Neural cell (in vitro differentiated cells): ENCODE measurements around the gene NALCN. TPM values are rescaled to one million over a fixed set of nuclear protein-coding genes. Genes with fewer than 3 reads are reported as not detected.

Source experiments
- H2AFZ ChIP-seq: fragments of 200-600, 300-800 bp; sonication (generic), shearing (Covaris generic); 2 replicates; pipeline ENCODE4 v1.6.0; 2014; ENCODE audit warnings: low read depth, mild to moderate bottlenecking, antibody characterized with exemption, low read length, moderate library complexity
- H3F3A ChIP-seq: fragments of 200-600 bp; shearing (Covaris generic); 2 replicates; pipeline ENCODE4 v1.6.1; 2016; ENCODE audit warnings: mild to moderate bottlenecking, moderate library complexity, mixed read lengths, antibody characterized with exemption, low read length; ENCODE audit not compliant: insufficient read depth, poor library complexity, severe bottlenecking
- H3K27ac ChIP-seq: fragments of 200-600, 300-800 bp; sonication (generic), shearing (Covaris generic); 2 replicates; pipeline ENCODE4 v1.5.1; 2014; ENCODE audit warnings: mild to moderate bottlenecking, low read length, moderate library complexity
- H3K27me3 ChIP-seq: fragments of 300-800, 200-600 bp; sonication (generic), shearing (Covaris generic); 2 replicates; pipeline ENCODE4 v1.6.0; 2014; ENCODE audit warnings: mild to moderate bottlenecking, low read depth, low read length, moderate library complexity; ENCODE audit not compliant: insufficient read depth
- H3K36me3 ChIP-seq: fragments of 300-800, 200-600 bp; sonication (generic), shearing (Covaris generic); 2 replicates; pipeline ENCODE4 v1.5.1; 2014; ENCODE audit warnings: mild to moderate bottlenecking, antibody characterized with exemption, low read length, moderate library complexity; ENCODE audit not compliant: insufficient read depth
- H3K4me2 ChIP-seq: fragments of 300-800, 200-600 bp; sonication (generic), shearing (Covaris generic); 2 replicates; pipeline ENCODE4 v1.6.0; 2014; ENCODE audit warnings: mild to moderate bottlenecking, low read length
- H3K4me3 ChIP-seq: fragments of 300-800, 200-600 bp; sonication (generic), shearing (Covaris generic); 2 replicates; pipeline ENCODE4 v1.5.1; 2014; ENCODE audit warnings: mild to moderate bottlenecking, low read length, moderate library complexity
- H3K79me2 ChIP-seq: fragments of 200-600 bp; shearing (Covaris generic); replicated peaks from 2 replicates; pipeline ENCODE4 v1.6.0; 2014; ENCODE audit warnings: mild to moderate bottlenecking, low read length, moderate library complexity; ENCODE audit not compliant: insufficient read depth
- H3K9ac ChIP-seq: fragments of 300-800, 200-600 bp; sonication (generic), shearing (Covaris generic); 2 replicates; pipeline ENCODE4 v1.6.1; 2016; ENCODE audit warnings: mild to moderate bottlenecking, low read length, mixed read lengths
- H3K9me2 ChIP-seq: fragments of 200-600 bp; shearing (Covaris generic); 2 replicates; pipeline ENCODE4 v1.6.1; 2016; ENCODE audit warnings: mild to moderate bottlenecking, low read length, mixed read lengths; ENCODE audit not compliant: insufficient read depth
- H3K9me3 ChIP-seq: fragments of 200-600, 300-800 bp; sonication (generic), shearing (Covaris generic); 2 replicates; pipeline ENCODE4 v1.6.1; 2016; ENCODE audit warnings: mild to moderate bottlenecking, mixed run types, low read length, moderate library complexity, mixed read lengths
- H4K20me1 ChIP-seq: fragments of 200-600 bp; shearing (Covaris generic); 2 replicates; pipeline ENCODE4 v1.6.1; 2016; ENCODE audit warnings: mild to moderate bottlenecking, mixed run types; ENCODE audit not compliant: insufficient read depth
- CTCF ChIP-seq: fragments of 450-650 bp; IDR thresholded peaks from 2 replicates; pipeline ENCODE4 v1.5.1; 2014; ENCODE audit warnings: antibody characterized with exemption, mild to moderate bottlenecking, moderate library complexity; ENCODE audit not compliant: poor library complexity, severe bottlenecking
- EP300 ChIP-seq: fragments of 450-650 bp; conservative IDR thresholded peaks from 2 replicates; pipeline ENCODE4 v1.6.1; 2014; ENCODE audit warnings: antibody characterized with exemption, mild to moderate bottlenecking, moderate library complexity; ENCODE audit not compliant: poor library complexity, severe bottlenecking
- EZH2 ChIP-seq: fragments of 200-600, 300-800 bp; shearing (Covaris generic), sonication (generic); IDR thresholded peaks from 2 replicates; pipeline ENCODE4 v1.6.1; 2014; ENCODE audit warnings: antibody characterized with exemption, low read length, borderline replicate concordance, mild to moderate bottlenecking; ENCODE audit not compliant: insufficient read depth, poor library complexity, severe bottlenecking
- MXI1 ChIP-seq: fragments of 450-650 bp; conservative IDR thresholded peaks from 2 replicates; pipeline ENCODE4 v1.6.1; 2014; ENCODE audit warnings: antibody characterized with exemption, mild to moderate bottlenecking; ENCODE audit not compliant: poor library complexity, severe bottlenecking
- POLR2AphosphoS5 ChIP-seq: IDR thresholded peaks from 2 replicates; pipeline ENCODE4 v1.6.1; 2012
- RAD21 ChIP-seq: fragments of 450-650 bp; conservative IDR thresholded peaks from 2 replicates; pipeline ENCODE4 v1.6.1; 2014; ENCODE audit warnings: antibody characterized with exemption, mild to moderate bottlenecking, moderate library complexity
- SMC3 ChIP-seq: fragments of 450-650 bp; conservative IDR thresholded peaks from 2 replicates; pipeline ENCODE4 v1.6.1; 2014; ENCODE audit warnings: antibody characterized with exemption, mild to moderate bottlenecking, moderate library complexity; ENCODE audit not compliant: poor library complexity
- polyA plus RNA-seq: library from polyadenylated mRNA; depleted of rRNA; stranded (reverse); fragments of >200 nt; gene quantifications from 2 replicates; pipeline ENCODE4 v1.2.3, GENCODE V29; 2014
- TF ChIP-seq, protein P1 (sequence below): IDR thresholded peaks from 2 replicates; pipeline ENCODE4 v1.6.1; 2012; ENCODE audit warnings: borderline replicate concordance

The NALCN gene
- polyA plus RNA-seq, 1 donor from 2014 or later: 24.1 TPM

- Histone ChIP-seq H3K9me2 (no peaks in the 10 kb centered on the region), H3K36me3 (no peaks in the 10 kb centered on the region), H3K9me3 (no peaks in the 10 kb centered on the region), H3K79me2 (no peaks in the 10 kb centered on the region), H2AFZ (no peak overlapping the region), H3K27ac (no peak overlapping the region), H3K9ac (no peak overlapping the region), H3K4me3 (no peak overlapping the region), H4K20me1 (no peaks in the 10 kb centered on the region), H3K4me2 (no peak overlapping the region), H3F3A (no peaks in the 10 kb centered on the region), H3K27me3 (no peaks in the 10 kb centered on the region)
- TF ChIP-seq SMC3: no peak
- TF ChIP-seq, protein P1, sequence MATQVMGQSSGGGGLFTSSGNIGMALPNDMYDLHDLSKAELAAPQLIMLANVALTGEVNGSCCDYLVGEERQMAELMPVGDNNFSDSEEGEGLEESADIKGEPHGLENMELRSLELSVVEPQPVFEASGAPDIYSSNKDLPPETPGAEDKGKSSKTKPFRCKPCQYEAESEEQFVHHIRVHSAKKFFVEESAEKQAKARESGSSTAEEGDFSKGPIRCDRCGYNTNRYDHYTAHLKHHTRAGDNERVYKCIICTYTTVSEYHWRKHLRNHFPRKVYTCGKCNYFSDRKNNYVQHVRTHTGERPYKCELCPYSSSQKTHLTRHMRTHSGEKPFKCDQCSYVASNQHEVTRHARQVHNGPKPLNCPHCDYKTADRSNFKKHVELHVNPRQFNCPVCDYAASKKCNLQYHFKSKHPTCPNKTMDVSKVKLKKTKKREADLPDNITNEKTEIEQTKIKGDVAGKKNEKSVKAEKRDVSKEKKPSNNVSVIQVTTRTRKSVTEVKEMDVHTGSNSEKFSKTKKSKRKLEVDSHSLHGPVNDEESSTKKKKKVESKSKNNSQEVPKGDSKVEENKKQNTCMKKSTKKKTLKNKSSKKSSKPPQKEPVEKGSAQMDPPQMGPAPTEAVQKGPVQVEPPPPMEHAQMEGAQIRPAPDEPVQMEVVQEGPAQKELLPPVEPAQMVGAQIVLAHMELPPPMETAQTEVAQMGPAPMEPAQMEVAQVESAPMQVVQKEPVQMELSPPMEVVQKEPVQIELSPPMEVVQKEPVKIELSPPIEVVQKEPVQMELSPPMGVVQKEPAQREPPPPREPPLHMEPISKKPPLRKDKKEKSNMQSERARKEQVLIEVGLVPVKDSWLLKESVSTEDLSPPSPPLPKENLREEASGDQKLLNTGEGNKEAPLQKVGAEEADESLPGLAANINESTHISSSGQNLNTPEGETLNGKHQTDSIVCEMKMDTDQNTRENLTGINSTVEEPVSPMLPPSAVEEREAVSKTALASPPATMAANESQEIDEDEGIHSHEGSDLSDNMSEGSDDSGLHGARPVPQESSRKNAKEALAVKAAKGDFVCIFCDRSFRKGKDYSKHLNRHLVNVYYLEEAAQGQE: no peak
- no peak for TF ChIP-seq EP300
- TF ChIP-seq MXI1: no peak
- no peak for TF ChIP-seq EZH2
- no peak for TF ChIP-seq RAD21
Observed at GRCh38 chr13:101453784-101454201, 37.5 kb upstream of the NALCN start.

DNA sequence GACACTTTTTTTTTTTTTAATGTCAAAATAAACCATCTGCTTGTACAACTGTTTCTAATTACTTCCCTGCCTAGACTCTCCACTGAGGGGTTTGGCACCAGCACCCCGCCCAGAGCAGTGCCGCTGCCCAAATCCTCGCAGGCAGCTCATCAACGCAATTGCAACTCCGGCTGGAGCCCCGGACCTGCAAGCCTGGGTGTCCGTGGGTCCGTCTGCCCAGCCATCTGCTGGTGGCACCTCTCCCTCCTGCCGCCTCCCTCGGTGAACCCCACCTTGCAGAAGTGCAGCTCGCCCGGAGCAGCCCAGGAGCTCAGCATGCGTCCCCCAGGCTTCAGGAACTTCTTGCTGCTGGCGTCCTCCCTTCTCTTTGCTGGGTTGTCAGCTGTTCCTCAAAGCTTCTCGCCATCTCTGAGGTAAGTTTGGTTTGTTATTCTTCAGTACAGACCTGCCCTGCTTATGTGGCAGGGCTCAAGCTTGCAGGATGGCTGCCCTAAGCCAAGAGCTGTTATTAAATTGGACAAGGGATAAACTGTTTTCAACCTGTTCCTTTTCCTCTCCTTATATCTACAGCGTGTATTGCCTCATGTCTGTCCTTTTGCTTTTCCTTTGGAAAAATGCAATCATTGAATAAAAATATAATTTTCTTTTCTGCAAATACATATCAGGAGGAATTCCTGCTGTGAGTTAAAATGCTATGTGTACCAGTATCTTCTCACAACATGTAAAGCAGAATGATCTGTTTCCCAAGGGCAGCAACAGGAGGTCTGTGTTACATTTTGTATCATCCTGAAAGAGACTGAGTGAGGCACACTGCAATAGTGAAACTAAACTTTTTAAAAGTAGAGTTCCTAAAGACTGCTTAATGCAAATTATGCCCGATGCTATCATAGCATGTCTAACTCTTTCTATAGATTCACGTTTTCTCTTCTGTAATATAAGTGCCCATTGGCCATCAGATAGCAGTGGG is 36.5 kb upstream of the NALCN start, which contains the start of gene ITGBL1:
Gene ITGBL1 (plus strand): TSS at position 157 of the 967 bp plus-strand sequence. CDS start 159 bp downstream, at position 316.
- TF ChIP-seq MXI1 (no peak), EP300 (no peak), POLR2AphosphoS5 (no peak), CTCF (no peak), RAD21 (no peak)
- TF ChIP-seq, protein P1: no peak
- no peak within 1 kb of the TSS for H3K9ac ChIP-seq
- H3K9me3 ChIP-seq: no peaks in the 10 kb centered on the region
- H3K36me3 ChIP-seq: no peaks in the 10 kb centered on the region
- no peak within 1 kb of the TSS for H2AFZ ChIP-seq
- no peak within 1 kb of the TSS for H3K4me2 ChIP-seq
- H3K4me3 ChIP-seq: no peak within 1 kb of the TSS
- no peaks in the 10 kb centered on the region for H3K27me3 ChIP-seq
- no peaks in the 10 kb centered on the region for H3F3A ChIP-seq
- H3K9me2 ChIP-seq: no peaks in the 10 kb centered on the region
- no peaks in the 10 kb centered on the region for H3K79me2 ChIP-seq
- no peaks in the 10 kb centered on the region for H4K20me1 ChIP-seq
- no peak within 1 kb of the TSS for H3K27ac ChIP-seq
